WTC11 (cell line): ENCODE results near the gene ZNF37A. TPM values are rescaled to one million over a fixed set of nuclear protein-coding genes. Genes with fewer than 3 reads are reported as not detected.

ENCODE experiments used
- ATAC-seq: fragments of 200-7000 bp; cut with Tn5 transposase; 2 replicates; pipeline ENCODE4 v1.10.0; 2021; ENCODE audit warnings: mild to moderate bottlenecking, moderate library complexity
- CTCF ChIA-PET: fragments of 300-600 bp; sonication (Branson Sonifier 250); formaldehyde crosslinking; loops from one replicate; lab custom pipeline; 2021; ENCODE audit warnings: antibody characterized with exemption; lab: Charles Lee
- POLR2A ChIA-PET: fragments of 350-600 bp; sonication (Branson Sonifier 250); formaldehyde crosslinking; loops from one replicate; lab custom pipeline; 2021; ENCODE audit warnings: antibody characterized with exemption; lab: Charles Lee
- DNase-seq: peaks from one replicate; pipeline ENCODE4 v3.0.0; 2021; ENCODE audit warnings: low spot score
- H3K27ac Mint-ChIP-seq: 2 replicates; pipeline ENCODE4 v1.8.0; 2021; ENCODE audit warnings: mixed read lengths
- H3K27me3 Mint-ChIP-seq: 2 replicates; pipeline ENCODE4 v1.8.0; 2021; ENCODE audit warnings: low read depth, mild to moderate bottlenecking, moderate library complexity, mixed read lengths
- H3K36me3 Mint-ChIP-seq: 2 replicates; pipeline ENCODE4 v1.8.0; 2021; ENCODE audit warnings: mixed read lengths
- H3K4me1 Mint-ChIP-seq: 2 replicates; pipeline ENCODE4 v1.8.0; 2022; ENCODE audit warnings: mixed read lengths
- H3K4me3 Mint-ChIP-seq: 2 replicates; pipeline ENCODE4 v1.8.0; 2021; ENCODE audit warnings: mild to moderate bottlenecking, moderate library complexity, mixed read lengths
- H3K9me3 Mint-ChIP-seq: 2 replicates; pipeline ENCODE4 v1.8.0; 2021; ENCODE audit warnings: mixed read lengths
- ATF1 ChIP-seq: sonication (generic); formaldehyde crosslinking; IDR thresholded peaks from 2 replicates; pipeline ENCODE4 v1.8.1; 2023; ENCODE audit warnings: mild to moderate bottlenecking, moderate library complexity, missing genetic modification reagents
- ATF2 ChIP-seq: sonication (generic); formaldehyde crosslinking; IDR thresholded peaks from 2 replicates; pipeline ENCODE4 v1.8.1; 2022; ENCODE audit warnings: low read depth, missing genetic modification reagents, borderline replicate concordance
- ETV6 ChIP-seq: sonication (generic); formaldehyde crosslinking; IDR thresholded peaks from 2 replicates; pipeline ENCODE4 v1.8.1; 2022; ENCODE audit warnings: mild to moderate bottlenecking, missing genetic modification reagents
- FOXJ3 ChIP-seq: sonication (generic); formaldehyde crosslinking; IDR thresholded peaks from 2 replicates; pipeline ENCODE4 v1.9.0; 2021; ENCODE audit warnings: missing genetic modification reagents, mild to moderate bottlenecking, borderline replicate concordance
- GTF2I ChIP-seq: fragments of 250-450 bp; sonication (Bioruptor Pico); conservative IDR thresholded peaks from 2 replicates; pipeline ENCODE4 v1.4.0; 2021; ENCODE audit warnings: mild to moderate bottlenecking
- IRF1 ChIP-seq: sonication (generic); formaldehyde crosslinking; IDR thresholded peaks from 2 replicates; pipeline ENCODE4 v1.8.0; 2023; ENCODE audit warnings: missing genetic modification reagents
- IRF2 ChIP-seq: sonication (generic); formaldehyde crosslinking; IDR thresholded peaks from 2 replicates; pipeline ENCODE4 v1.8.0; 2022; ENCODE audit warnings: low read depth, missing genetic modification reagents, borderline replicate concordance
- NFE2L1 ChIP-seq: sonication (generic); formaldehyde crosslinking; IDR thresholded peaks from 2 replicates; pipeline ENCODE4 v1.8.1; 2023; ENCODE audit warnings: missing genetic modification reagents
- PREB ChIP-seq: sonication (generic); formaldehyde crosslinking; IDR thresholded peaks from 2 replicates; pipeline ENCODE4 v1.8.1; 2022; ENCODE audit warnings: mild to moderate bottlenecking, missing genetic modification reagents, moderate library complexity, borderline replicate concordance
- RORB ChIP-seq: fragments of 250-450 bp; sonication (Bioruptor Pico); IDR thresholded peaks from 2 replicates; pipeline ENCODE4 v1.9.0; 2021; ENCODE audit warnings: mild to moderate bottlenecking
- SMAD3 ChIP-seq: sonication (generic); formaldehyde crosslinking; IDR thresholded peaks from 2 replicates; pipeline ENCODE4 v1.8.0; 2022; ENCODE audit warnings: missing genetic modification reagents, mild to moderate bottlenecking, borderline replicate concordance
- STAT6 ChIP-seq: sonication (generic); formaldehyde crosslinking; conservative IDR thresholded peaks from 2 replicates; pipeline ENCODE4 v1.8.1; 2023; ENCODE audit warnings: mild to moderate bottlenecking, low read depth, missing genetic modification reagents, moderate library complexity
- TCF7 ChIP-seq: sonication (generic); formaldehyde crosslinking; IDR thresholded peaks from 2 replicates; pipeline ENCODE4 v1.8.0; 2022; ENCODE audit warnings: mild to moderate bottlenecking, low read depth, missing genetic modification reagents, moderate library complexity
- USF1 ChIP-seq: sonication (generic); formaldehyde crosslinking; IDR thresholded peaks from 2 replicates; pipeline ENCODE4 v1.8.0; 2022; ENCODE audit warnings: mild to moderate bottlenecking, missing genetic modification reagents
- ZBTB21 ChIP-seq: sonication (generic); formaldehyde crosslinking; IDR thresholded peaks from 2 replicates; pipeline ENCODE4 v1.8.1; 2023; ENCODE audit warnings: mild to moderate bottlenecking, missing genetic modification reagents, borderline replicate concordance
- ZNF317 ChIP-seq: sonication (generic); formaldehyde crosslinking; IDR thresholded peaks from 2 replicates; pipeline ENCODE4 v1.8.1; 2023; ENCODE audit warnings: low read depth, mild to moderate bottlenecking, moderate library complexity, missing genetic modification reagents, borderline replicate concordance
- total RNA-seq: library from RNA; stranded (reverse); gene quantifications from 3 replicates; pipeline ENCODE4 v1.2.3, GENCODE V29; 2021

The ZNF37A gene
- total RNA-seq, 1 experiment from 2014 or later: 8.8 TPM

GRCh38 chr10:38047666-38048065 lies 46.5 kb upstream of the ZNF37A start:
- no peak for DNase-seq
- no peak for TF ChIP-seq RORB (CRISPR knock-in tag)
- TF ChIP-seq ATF2: no peak
- TF ChIP-seq PREB (CRISPR knock-in tag): no peak
- no peak for TF ChIP-seq ZNF317 (CRISPR knock-in tag)
- TF ChIP-seq SMAD3 (CRISPR knock-in tag): no peak
- no peak for TF ChIP-seq USF1 (CRISPR knock-in tag)
- TF ChIP-seq ETV6 (CRISPR knock-in tag): no peak
- no peak for TF ChIP-seq IRF1
- TF ChIP-seq, all 79 proteins: peak for 0
- no peaks in the 10 kb centered on the region for H3K27me3 Mint-ChIP-seq
- POLR2A ChIA-PET: no interaction called here
- CTCF ChIA-PET: no interaction called here
- H3K4me3 Mint-ChIP-seq: no peak overlapping the region
- peaks cover 58% of the 10 kb centered on the region for H3K9me3 Mint-ChIP-seq
- no peak for ATAC-seq
- no peak overlapping the region for H3K27ac Mint-ChIP-seq
- no peaks in the 10 kb centered on the region for H3K4me1 Mint-ChIP-seq
- peaks cover 75% of the 10 kb centered on the region for H3K36me3 Mint-ChIP-seq

- Mint-ChIP-seq H3K9me3 (peaks cover 72% of the 10 kb centered on the region), H3K27me3 (peaks cover 3% of the 10 kb centered on the region), H3K4me1 (no peaks in the 10 kb centered on the region), H3K27ac (no peak overlapping the region), H3K4me3 (no peak overlapping the region), H3K36me3 (peaks cover 78% of the 10 kb centered on the region)
- ChIA-PET CTCF (no interaction called here), POLR2A (no interaction called here)
- TF ChIP-seq STAT6 (CRISPR knock-in tag) (no peak), IRF1 (no peak), IRF2 (CRISPR knock-in tag) (no peak), ZBTB21 (no peak), FOXJ3 (no peak), ATF1 (CRISPR knock-in tag) (no peak), NFE2L1 (CRISPR knock-in tag) (no peak), GTF2I (CRISPR knock-in tag) (no peak), TCF7 (CRISPR knock-in tag) (no peak)
- DNase-seq: no peak
- ATAC-seq: no peak
Observed at GRCh38 chr10:38050212-38050611, 43.9 kb upstream of the ZNF37A start.
